Coronary artery (tissue), 2 donors: Measurements from ENCODE around the gene ITSN1.

Experiments used
- DNase-seq: peaks from one replicate; pipeline ENCODE4 v3.0.0-alpha.2; 2017; ENCODE audit warnings: low spot score
- H3K27ac ChIP-seq, 2 donors: fragments of 200-600 bp; sonication (generic); one replicate each; pipeline ENCODE4 v1.5.1; 2016 to 2019
- H3K4me3 ChIP-seq: fragments of 200-600 bp; sonication (generic); 2 replicates; pipeline ENCODE4 v1.5.1; 2016; ENCODE audit warnings: mild to moderate bottlenecking, moderate library complexity
- TF ChIP-seq, protein P1 (sequence below): fragments of 200-600 bp; sonication (generic); IDR thresholded peaks from one replicate; pipeline ENCODE4 v1.5.1; 2019; ENCODE audit warnings: antibody characterized with exemption

Gene ITSN1

DNA sequence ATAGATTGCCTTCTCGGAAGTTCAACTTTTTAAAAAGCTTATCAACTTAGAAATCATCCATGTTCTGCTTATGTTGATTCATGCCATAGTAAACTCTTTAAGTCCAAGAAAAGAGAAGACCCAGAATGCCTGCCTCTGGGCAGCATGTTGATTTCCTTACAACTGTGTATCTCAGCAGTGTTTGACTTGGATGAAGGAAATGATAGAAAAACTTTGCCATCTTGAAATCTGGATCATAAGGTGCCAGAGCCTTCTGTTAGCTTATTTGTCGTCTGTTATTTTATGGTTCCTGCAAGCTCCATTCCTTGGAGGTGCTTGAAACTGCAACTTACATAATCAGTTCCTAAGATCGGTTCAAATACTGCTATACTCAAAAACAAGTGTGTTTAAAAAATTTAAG is 148.8 kb downstream of the ITSN1 start:
- no peak for DNase-seq
- H3K4me3 ChIP-seq: no peak overlapping the region
- TF ChIP-seq, protein P1, sequence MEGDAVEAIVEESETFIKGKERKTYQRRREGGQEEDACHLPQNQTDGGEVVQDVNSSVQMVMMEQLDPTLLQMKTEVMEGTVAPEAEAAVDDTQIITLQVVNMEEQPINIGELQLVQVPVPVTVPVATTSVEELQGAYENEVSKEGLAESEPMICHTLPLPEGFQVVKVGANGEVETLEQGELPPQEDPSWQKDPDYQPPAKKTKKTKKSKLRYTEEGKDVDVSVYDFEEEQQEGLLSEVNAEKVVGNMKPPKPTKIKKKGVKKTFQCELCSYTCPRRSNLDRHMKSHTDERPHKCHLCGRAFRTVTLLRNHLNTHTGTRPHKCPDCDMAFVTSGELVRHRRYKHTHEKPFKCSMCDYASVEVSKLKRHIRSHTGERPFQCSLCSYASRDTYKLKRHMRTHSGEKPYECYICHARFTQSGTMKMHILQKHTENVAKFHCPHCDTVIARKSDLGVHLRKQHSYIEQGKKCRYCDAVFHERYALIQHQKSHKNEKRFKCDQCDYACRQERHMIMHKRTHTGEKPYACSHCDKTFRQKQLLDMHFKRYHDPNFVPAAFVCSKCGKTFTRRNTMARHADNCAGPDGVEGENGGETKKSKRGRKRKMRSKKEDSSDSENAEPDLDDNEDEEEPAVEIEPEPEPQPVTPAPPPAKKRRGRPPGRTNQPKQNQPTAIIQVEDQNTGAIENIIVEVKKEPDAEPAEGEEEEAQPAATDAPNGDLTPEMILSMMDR: no peak
- H3K27ac ChIP-seq: no peak overlapping the region

DNA sequence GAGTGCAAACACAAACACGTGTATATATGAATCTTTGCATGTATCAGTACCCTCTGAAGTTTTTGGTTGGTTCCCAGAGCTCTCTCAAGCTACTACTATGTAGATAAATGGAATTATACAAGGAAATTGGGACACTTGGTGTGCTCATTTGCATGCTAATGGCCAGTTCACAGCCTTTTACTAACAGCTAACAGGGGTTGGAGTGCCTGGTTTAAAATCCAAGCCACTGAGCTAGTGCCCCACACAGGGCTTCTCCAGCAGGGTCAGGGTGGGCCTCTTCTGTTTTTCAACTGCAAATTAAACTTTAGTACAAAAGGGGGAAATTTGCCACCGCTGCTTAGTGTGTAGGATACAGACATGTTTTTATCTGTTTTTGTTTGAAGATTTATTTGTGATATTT is 152.3 kb downstream of the ITSN1 start:
- H3K27ac ChIP-seq: no peak overlapping the region
- no peak overlapping the region for H3K4me3 ChIP-seq
- no peak for DNase-seq
- TF ChIP-seq, protein P1: no peak

DNA sequence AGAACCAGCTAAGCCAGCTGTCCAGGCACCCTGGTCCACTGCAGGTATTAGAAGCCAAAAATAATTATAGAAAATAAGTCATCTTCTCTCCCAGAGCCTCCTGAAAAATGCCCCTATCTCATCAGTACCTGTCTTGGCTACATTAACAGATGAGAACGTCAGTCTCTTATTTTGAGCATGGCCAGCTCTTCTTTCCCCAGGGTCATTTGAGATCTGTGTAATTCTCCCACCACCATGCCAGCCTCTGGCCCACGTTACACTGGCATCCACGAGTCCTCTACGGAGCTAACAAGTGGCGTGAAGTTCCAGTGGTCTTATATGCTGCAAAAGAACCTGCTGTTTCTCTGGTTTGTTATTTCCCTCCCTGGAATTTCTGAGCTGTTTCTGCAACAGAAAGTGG is 155.3 kb downstream of the ITSN1 start:
- no peak overlapping the region for H3K4me3 ChIP-seq
- DNase-seq: no peak
- no peak overlapping the region for H3K27ac ChIP-seq
- TF ChIP-seq, protein P1: no peak

DNA sequence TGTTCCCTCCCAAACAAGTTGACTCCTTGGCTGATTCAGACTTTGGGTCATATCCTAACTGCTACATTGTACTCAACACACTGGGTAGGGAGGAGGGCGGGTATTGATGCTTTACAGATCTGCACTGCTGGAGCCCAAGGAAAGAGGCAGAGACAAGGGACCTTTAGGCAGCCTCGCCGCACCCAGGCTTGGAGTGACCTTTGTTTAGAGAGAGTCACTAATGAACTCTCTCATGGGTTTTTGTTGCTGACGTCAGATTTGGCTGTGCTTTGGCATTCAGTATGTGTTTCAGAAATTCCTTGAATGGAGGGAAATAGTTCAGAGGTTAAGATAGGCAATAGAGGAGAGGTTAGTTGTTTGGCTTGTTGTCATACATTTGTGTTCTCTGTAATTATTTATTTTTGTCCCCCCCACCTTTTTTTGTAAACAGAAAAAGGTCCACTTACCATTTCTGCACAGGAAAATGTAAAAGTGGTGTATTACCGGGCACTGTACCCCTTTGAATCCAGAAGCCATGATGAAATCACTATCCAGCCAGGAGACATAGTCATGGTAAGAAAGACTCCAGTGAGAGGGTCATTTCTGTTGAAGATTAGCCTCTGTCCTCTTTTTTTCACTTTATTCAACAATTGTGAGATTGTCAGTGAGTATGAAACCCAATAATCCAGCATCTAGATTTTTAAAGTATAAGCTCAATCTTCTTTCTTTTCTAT is 157.2 kb downstream of the ITSN1 start:
- TF ChIP-seq, protein P1: no peak
- DNase-seq: no peak
- peak overlapping the region in 1 of 2 donors; percentile 58 for H3K27ac ChIP-seq
- H3K4me3 ChIP-seq: no peak overlapping the region

DNA sequence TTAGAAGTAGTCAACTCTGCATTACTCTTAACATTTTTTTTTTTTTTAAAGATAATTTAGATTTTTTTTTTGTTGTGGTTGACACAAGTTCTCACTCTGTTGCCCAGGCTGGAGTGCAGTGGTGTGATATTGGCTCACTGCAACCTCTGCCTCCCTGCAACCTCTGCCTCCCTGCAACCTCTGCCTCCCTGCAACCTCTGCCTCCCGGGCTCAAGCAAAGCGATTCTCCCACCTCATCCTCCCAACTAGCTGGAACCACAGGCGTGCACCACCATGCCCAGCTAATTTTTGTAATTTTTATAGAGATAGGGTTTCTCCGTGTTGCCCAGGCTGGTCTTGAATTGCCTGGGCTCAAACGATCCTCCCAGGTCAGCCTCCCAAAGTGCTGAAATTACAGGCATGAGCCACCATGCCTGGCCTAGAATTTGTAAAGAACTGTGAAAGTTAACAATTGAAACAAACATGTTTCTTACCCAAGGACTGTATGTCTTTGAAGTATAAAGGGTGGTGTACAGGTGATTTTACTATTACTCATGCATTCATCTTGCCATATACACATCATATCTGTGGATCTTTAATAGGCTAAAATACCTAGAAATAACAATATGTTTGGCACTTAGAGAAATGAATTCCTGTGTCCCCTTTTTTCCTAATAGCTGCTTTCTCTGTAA is 158.6 kb downstream of the ITSN1 start:
- Histone ChIP-seq H3K27ac (peak overlapping the region; percentile 60 to 84), H3K4me3 (no peak overlapping the region)
- TF ChIP-seq, protein P1: no peak
- DNase-seq: no peak

DNA sequence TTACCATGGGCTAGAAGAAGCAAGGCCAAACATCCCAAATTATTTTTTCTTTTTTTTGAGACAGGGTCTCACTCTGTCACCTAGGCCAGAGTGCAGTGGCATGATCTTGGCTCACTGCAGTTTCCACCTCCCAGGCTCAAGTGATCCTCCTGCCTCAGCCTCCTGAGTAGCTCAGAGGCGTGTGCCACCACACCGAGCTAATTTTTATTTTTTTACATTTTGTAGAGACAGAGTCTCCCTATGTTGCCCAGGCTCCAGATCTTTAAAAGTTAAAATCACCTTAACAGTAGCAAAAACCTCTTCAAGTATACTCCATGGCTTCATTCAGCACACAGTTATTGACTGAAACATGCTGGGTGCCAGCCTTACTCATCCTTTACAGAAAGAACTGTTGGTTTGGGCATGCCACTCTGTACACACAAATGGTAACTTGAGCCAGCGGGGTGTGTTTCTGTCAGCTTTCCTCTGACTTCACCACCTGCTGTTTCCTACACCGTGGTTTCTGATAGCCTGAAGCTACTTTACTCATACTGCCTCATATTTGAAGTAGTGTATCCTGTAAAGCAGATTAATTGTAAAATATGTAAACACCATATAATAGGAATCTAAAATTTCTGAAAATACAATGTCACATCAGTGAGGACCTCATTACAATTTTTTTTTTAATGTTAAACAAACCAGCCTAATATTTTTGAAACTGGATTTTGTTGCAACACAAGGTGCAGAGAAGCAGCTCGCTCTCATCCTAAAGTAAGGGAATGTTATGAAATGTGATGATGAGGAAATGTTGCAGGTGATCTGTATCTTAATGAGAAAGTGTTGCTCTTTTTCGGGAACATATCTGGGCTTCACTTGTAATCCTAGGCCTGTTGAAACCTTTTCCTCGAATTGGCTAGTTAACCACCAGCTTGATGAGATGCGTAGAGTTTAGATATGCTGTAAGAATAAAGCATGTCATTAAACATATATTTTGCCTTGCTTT is 159.4 kb downstream of the ITSN1 start:
- TF ChIP-seq, protein P1: no peak
- DNase-seq: no peak
- Histone ChIP-seq H3K4me3 (peak overlapping the region; percentile 17), H3K27ac (peak overlapping the region; percentile 60 to 84)
